Measurements from ENCODE around the gene SLC35F1.

SLC35F1 gene

DNA sequence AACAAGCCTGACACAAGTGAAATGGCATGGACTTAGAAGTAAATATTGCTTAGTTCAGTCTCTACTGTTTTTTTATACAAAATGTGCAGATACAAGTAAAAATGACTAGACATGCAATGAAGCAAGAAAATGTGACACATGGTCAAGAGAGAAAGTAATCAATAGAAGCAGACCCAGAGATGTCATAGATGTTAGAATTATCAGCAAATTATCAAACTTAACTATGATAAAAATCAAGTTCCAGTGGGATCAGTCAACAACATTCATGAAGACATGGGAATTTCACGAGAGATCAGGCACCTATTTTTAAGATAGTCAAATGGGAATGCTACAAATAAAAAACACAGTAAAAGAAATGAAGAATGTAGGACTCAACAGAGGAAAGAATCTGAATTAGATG, 267.0 kb downstream of the SLC35F1 start:
- no peak for TF ChIP-seq TOX (CRISPR knock-in tag; IDR thresholded peaks at IDR 0.05; ENCODE audit: borderline replicate concordance)
- no peak for TF ChIP-seq ISL1 (CRISPR knock-in tag; IDR thresholded peaks at IDR 0.05)
- TF ChIP-seq BACH2 (CRISPR knock-in tag; IDR thresholded peaks at IDR 0.05; ENCODE audit: borderline replicate concordance), result no peak
- TF ChIP-seq, protein P1, sequence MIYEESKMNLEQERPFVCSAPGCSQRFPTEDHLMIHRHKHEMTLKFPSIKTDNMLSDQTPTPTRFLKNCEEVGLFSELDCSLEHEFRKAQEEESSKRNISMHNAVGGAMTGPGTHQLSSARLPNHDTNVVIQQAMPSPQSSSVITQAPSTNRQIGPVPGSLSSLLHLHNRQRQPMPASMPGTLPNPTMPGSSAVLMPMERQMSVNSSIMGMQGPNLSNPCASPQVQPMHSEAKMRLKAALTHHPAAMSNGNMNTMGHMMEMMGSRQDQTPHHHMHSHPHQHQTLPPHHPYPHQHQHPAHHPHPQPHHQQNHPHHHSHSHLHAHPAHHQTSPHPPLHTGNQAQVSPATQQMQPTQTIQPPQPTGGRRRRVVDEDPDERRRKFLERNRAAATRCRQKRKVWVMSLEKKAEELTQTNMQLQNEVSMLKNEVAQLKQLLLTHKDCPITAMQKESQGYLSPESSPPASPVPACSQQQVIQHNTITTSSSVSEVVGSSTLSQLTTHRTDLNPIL (CRISPR knock-in tag; IDR thresholded peaks at IDR 0.05; ENCODE audit: low read depth), result no peak
- no peak for TF ChIP-seq ESRRG (CRISPR knock-in tag; IDR thresholded peaks at IDR 0.05)
- TF ChIP-seq GLIS3 (CRISPR knock-in tag; IDR thresholded peaks at IDR 0.05), result no peak
- no peak for TF ChIP-seq ZC3H10 (CRISPR knock-in tag; IDR thresholded peaks at IDR 0.05)
- no peak for TF ChIP-seq ARNTL (CRISPR knock-in tag; IDR thresholded peaks at IDR 0.05; ENCODE audit: borderline replicate concordance, low read depth)
- TF ChIP-seq OSR1 (CRISPR knock-in tag; IDR thresholded peaks at IDR 0.05), result no peak
- TF ChIP-seq, protein P2, sequence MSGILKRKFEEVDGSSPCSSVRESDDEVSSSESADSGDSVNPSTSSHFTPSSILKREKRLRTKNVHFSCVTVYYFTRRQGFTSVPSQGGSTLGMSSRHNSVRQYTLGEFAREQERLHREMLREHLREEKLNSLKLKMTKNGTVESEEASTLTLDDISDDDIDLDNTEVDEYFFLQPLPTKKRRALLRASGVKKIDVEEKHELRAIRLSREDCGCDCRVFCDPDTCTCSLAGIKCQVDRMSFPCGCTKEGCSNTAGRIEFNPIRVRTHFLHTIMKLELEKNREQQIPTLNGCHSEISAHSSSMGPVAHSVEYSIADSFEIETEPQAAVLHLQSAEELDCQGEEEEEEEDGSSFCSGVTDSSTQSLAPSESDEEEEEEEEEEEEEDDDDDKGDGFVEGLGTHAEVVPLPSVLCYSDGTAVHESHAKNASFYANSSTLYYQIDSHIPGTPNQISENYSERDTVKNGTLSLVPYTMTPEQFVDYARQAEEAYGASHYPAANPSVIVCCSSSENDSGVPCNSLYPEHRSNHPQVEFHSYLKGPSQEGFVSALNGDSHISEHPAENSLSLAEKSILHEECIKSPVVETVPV (CRISPR knock-in tag; IDR thresholded peaks at IDR 0.05), result no peak
- TF ChIP-seq, protein P3, sequence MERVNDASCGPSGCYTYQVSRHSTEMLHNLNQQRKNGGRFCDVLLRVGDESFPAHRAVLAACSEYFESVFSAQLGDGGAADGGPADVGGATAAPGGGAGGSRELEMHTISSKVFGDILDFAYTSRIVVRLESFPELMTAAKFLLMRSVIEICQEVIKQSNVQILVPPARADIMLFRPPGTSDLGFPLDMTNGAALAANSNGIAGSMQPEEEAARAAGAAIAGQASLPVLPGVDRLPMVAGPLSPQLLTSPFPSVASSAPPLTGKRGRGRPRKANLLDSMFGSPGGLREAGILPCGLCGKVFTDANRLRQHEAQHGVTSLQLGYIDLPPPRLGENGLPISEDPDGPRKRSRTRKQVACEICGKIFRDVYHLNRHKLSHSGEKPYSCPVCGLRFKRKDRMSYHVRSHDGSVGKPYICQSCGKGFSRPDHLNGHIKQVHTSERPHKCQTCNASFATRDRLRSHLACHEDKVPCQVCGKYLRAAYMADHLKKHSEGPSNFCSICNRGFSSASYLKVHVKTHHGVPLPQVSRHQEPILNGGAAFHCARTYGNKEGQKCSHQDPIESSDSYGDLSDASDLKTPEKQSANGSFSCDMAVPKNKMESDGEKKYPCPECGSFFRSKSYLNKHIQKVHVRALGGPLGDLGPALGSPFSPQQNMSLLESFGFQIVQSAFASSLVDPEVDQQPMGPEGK (CRISPR knock-in tag; IDR thresholded peaks at IDR 0.05; ENCODE audit: borderline replicate concordance), result no peak
- TF ChIP-seq TCF4 (CRISPR knock-in tag; IDR thresholded peaks at IDR 0.05; ENCODE audit: borderline replicate concordance), result no peak
- ATAC-seq, result no peak

DNA sequence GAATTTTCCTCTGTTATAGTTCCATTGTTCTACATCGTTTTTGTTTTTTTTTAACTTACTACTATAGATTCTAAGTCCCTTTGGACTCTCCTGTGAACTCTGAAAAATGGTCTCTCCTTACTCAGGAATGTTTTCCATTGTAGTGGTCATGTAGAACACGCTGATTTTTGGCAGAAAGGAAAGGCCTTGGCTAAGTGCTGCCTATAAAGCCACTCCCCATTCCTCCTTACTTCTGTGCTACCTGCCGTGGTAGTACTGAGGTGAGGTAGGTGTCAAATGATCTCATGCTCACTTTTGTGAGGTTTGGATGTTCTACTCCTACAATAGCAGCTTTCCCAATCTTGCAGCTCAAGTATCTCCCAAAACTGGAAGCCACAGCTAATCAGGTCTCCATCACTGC, 270.7 kb downstream of the SLC35F1 start:
- TF ChIP-seq TOX (CRISPR knock-in tag; IDR thresholded peaks at IDR 0.05; ENCODE audit: borderline replicate concordance), result no peak
- no peak for TF ChIP-seq GLIS3 (CRISPR knock-in tag; IDR thresholded peaks at IDR 0.05)
- TF ChIP-seq ISL1 (CRISPR knock-in tag; IDR thresholded peaks at IDR 0.05), result no peak
- no peak for TF ChIP-seq OSR1 (CRISPR knock-in tag; IDR thresholded peaks at IDR 0.05)
- no peak for TF ChIP-seq PPARA (CRISPR knock-in tag; IDR thresholded peaks at IDR 0.05; ENCODE audit: borderline replicate concordance)
- TF ChIP-seq ZNF565 (CRISPR knock-in tag; conservative IDR thresholded peaks at IDR 0.05; ENCODE audit: low read depth), result no peak
- TF ChIP-seq, protein P3 (CRISPR knock-in tag; IDR thresholded peaks at IDR 0.05; ENCODE audit: borderline replicate concordance), result no peak
- no peak for TF ChIP-seq CSDC2 (CRISPR knock-in tag; IDR thresholded peaks at IDR 0.05)
- no peak for TF ChIP-seq TCF4 (CRISPR knock-in tag; IDR thresholded peaks at IDR 0.05; ENCODE audit: borderline replicate concordance)
- no peak for ATAC-seq

DNA sequence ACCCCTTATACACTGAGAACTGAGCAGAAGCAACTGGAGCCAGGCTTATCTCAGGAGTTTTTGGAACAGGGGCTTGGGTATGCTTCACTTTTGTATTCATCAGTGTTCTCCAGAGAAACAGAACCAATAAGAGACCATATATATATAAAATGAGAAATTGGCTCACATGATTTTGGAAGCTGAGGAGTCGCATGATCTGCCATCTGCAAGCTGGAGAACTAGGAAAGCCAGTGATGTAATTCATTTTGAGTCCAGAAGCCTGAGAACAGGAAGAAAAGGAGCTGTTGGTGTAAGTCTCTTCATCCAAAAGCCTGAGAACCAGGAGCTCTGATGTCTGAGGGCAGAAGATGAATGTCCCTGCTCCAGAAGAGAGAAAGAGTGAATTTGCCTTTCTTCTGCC, 272.0 kb downstream of the SLC35F1 start:
- ATAC-seq, result no peak
- no peak for TF ChIP-seq RARB (CRISPR knock-in tag; IDR thresholded peaks at IDR 0.05)

DNA sequence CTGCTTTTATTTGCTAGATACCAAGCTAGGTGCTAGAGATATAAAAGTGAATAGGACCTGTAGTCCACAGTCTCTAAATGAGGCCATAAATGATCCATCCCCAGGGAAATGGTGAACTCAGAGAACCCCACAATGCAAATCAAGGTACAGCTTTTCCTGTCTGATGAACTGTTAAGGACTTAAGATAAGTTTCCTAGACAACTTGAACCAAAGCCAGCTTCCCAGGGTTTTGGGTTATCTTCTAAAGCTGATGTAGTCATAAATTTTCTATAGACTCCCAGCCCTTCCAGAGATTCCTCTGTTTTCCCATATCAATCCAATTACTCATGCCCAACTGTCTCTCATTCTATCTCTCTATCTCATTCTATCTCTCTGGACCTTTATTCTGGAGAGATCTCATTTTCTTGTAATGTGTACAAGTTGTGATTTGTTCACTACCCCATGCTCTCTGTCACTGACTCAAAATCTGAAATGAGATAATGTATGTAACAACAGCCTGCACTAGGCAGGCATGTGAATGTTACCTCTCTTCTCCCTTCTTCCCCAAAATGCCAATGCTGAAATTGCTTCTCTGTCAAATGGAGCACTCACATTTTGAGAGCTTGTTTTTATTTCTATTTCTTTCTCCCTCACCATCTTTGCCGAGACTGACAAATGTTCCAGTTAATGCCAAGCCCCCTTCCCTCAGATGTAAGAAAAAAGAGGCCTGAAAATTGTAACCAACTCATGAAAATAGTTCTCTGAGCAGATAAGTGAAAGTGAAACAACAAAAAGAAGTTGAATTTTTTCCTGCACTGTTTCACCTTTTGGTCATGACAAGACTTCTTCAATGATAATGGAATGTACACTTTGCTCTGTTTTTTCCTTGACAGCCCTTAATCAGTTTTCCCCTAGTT, 279.9 kb downstream of the SLC35F1 start:
- TF ChIP-seq, protein P4, sequence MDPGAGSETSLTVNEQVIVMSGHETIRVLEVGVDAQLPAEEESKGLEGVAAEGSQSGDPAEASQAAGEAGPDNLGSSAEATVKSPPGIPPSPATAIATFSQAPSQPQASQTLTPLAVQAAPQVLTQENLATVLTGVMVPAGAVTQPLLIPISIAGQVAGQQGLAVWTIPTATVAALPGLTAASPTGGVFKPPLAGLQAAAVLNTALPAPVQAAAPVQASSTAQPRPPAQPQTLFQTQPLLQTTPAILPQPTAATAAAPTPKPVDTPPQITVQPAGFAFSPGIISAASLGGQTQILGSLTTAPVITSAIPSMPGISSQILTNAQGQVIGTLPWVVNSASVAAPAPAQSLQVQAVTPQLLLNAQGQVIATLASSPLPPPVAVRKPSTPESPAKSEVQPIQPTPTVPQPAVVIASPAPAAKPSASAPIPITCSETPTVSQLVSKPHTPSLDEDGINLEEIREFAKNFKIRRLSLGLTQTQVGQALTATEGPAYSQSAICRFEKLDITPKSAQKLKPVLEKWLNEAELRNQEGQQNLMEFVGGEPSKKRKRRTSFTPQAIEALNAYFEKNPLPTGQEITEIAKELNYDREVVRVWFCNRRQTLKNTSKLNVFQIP (CRISPR knock-in tag; IDR thresholded peaks at IDR 0.05; ENCODE audit: borderline replicate concordance, low read depth), result no peak
- TF ChIP-seq ISL1 (CRISPR knock-in tag; IDR thresholded peaks at IDR 0.05), result peak; percentile 58
- ATAC-seq, result no peak
